Measurements from ENCODE around the gene ECHDC3. TPM values are rescaled to one million over a fixed set of nuclear protein-coding genes. Genes with fewer than 3 reads are reported as not detected.

The ECHDC3 gene
- total and polyA plus RNA-seq, 2 of the 8 experiments (the other 6 are each of a cell fraction or from before 2014, with no cell fraction given), result 15.6 to 19.9 TPM

GRCh38 chr10:11719496-11720259 lies 22.5 kb upstream of the ECHDC3 start:
- Histone ChIP-seq H3K4me3 (ENCODE audit: extremely low read depth in 1 of 4, insufficient read depth in 2 of 4, low read depth in 3 of 4, low read length in 4 of 4) (no peak overlapping the region), H4K8ac (ENCODE audit: extremely low read depth, insufficient read depth, low read length) (no peak overlapping the region), H3K4me2 (ENCODE audit: insufficient read depth in 1 of 2, low read depth in 2 of 2, low read length in 2 of 2) (no peak overlapping the region), H2BK12ac (ENCODE audit: low read depth, low read length) (no peak overlapping the region), H2AK5ac (ENCODE audit: low read depth, low read length) (no peak overlapping the region), H4K5ac (ENCODE audit: insufficient read length, low read depth, low read length) (no peak overlapping the region), H3K4ac (replicated peaks; ENCODE audit: insufficient read length, low read depth, low read length) (no peak overlapping the region), H3K9me3 (ENCODE audit: insufficient read depth in 2 of 2, low read depth in 1 of 2, low read length in 1 of 2) (no peaks in the 10 kb centered on the region), H3K36me3 (ENCODE audit: control insufficient read depth in 2 of 4, insufficient read depth in 4 of 4, low read length in 3 of 4) (no peaks in the 10 kb centered on the region), H3K18ac (ENCODE audit: extremely low read depth, low read length) (no peak overlapping the region; the same call in 1 of the 2 replicates), H2BK20ac (ENCODE audit: low read length) (no peak overlapping the region), H2BK120ac (replicated peaks; ENCODE audit: low read depth, low read length) (no peak overlapping the region), H3K79me1 (ENCODE audit: low read depth, low read length) (no peaks in the 10 kb centered on the region), H3K27me3 (replicated peaks in 1 of 4; ENCODE audit: control insufficient read depth in 3 of 4, extremely low read depth in 1 of 4, insufficient read depth in 3 of 4, low read length in 3 of 4) (no peaks in the 10 kb centered on the region), H3K9ac (replicated peaks in 1 of 4; ENCODE audit: extremely low read depth in 1 of 4, low read depth in 3 of 4, low read length in 3 of 4) (no peak overlapping the region), H3K27ac (ENCODE audit: low read depth, low read length) (no peak overlapping the region), H3K23ac (ENCODE audit: insufficient read length) (no peak overlapping the region), H4K20me1 (replicated peaks in 1 of 2; ENCODE audit: control insufficient read depth in 1 of 2, insufficient read depth in 2 of 2, low read length in 2 of 2) (no peaks in the 10 kb centered on the region), H3K56ac (replicated peaks; ENCODE audit: insufficient read length, low read depth, low read length) (no peak overlapping the region), H3K79me2 (ENCODE audit: control insufficient read depth in 1 of 2, insufficient read depth in 2 of 2, low read length in 2 of 2) (no peaks in the 10 kb centered on the region), H3K4me1 (replicated peaks in 1 of 4; ENCODE audit: control insufficient read depth in 3 of 4, insufficient read depth in 4 of 4, low read length in 3 of 4) (no peaks in the 10 kb centered on the region), H4K91ac (replicated peaks; ENCODE audit: insufficient read length, low read length) (no peak overlapping the region), H2AFZ (ENCODE audit: low read length) (no peak overlapping the region), H3K23me2 (ENCODE audit: low read depth, low read length) (no peaks in the 10 kb centered on the region), H2BK15ac (ENCODE audit: low read length) (no peak overlapping the region), H3K14ac (ENCODE audit: insufficient read length) (no peak overlapping the region), H2BK5ac (ENCODE audit: low read depth, low read length) (no peak overlapping the region)
- FAIRE-seq (no peak), DNase-seq (ENCODE audit: low read depth in 1 of 2, low spot score in 2 of 2) (no peak)
- WGBS, 2 experiments (ENCODE audit: extremely low coverage in 1 of 2, insufficient coverage in 1 of 2, insufficient read length in 1 of 2, insufficient replicate concordance in 2 of 2, low coverage in 1 of 2, low lambda C conversion rate in 2 of 2, missing lambda C conversion rate in 1 of 2), result 86% methylated on average over 13 of the region's 13 CpGs; no CpG with 5 or more reads in 1 of the 2 experiments
- CTCF ChIA-PET (ENCODE audit: partially characterized antibody), result interaction anchor here (1.2 kb wide), 1 partner anchor 38 kb away, joined by 4 read pairs; no protein-coding TSS in a partner anchor
- POLR2A ChIA-PET (ENCODE audit: partially characterized antibody), result interaction anchor here (1.0 kb wide), 1 partner anchor 18 kb away, joined by 3 read pairs; no protein-coding TSS in a partner anchor
- no peak for TF ChIP-seq TAF7 (optimal IDR thresholded peaks at IDR 0.05; ENCODE audit: borderline replicate concordance, low read depth, low read length)
- TF ChIP-seq BCL11A (IDR thresholded peaks at IDR 0.05; ENCODE audit: low read depth in 2 of 2, low read length in 2 of 2), result no peak
- no peak for TF ChIP-seq HDAC2 (IDR thresholded peaks at IDR 0.05; ENCODE audit: borderline replicate concordance in 1 of 2, low read depth in 2 of 2, low read length in 2 of 2)
- no peak for TF ChIP-seq CTBP2 (IDR thresholded peaks at IDR 0.05; ENCODE audit: borderline replicate concordance, insufficient read depth, insufficient read length, low read length)
- no peak for TF ChIP-seq CHD2 (IDR thresholded peaks at IDR 0.05; ENCODE audit: low read length)
- no peak for TF ChIP-seq SUZ12 (IDR thresholded peaks at IDR 0.05; ENCODE audit: low read length)
- TF ChIP-seq RAD21 (IDR thresholded peaks at IDR 0.05 in 1 of 2, conservative IDR thresholded peaks at IDR 0.05 in 1 of 2; ENCODE audit: low read depth in 2 of 2, low read length in 2 of 2), result no peak
- TF ChIP-seq NANOG (IDR thresholded peaks at IDR 0.05; ENCODE audit: insufficient read depth, low read depth, low read length, poor library complexity, severe bottlenecking), result no peak
- TF ChIP-seq KDM1A (IDR thresholded peaks at IDR 0.05; ENCODE audit: borderline replicate concordance, low read length), result no peak
- no peak for TF ChIP-seq SP4 (IDR thresholded peaks at IDR 0.05; ENCODE audit: low read length)
- TF ChIP-seq MAFK (IDR thresholded peaks at IDR 0.05; ENCODE audit: low read depth, low read length), result no peak
- TF ChIP-seq SIRT6 (IDR thresholded peaks at IDR 0.05; ENCODE audit: low read length), result no peak

All from H1 (cell line).